Ishikawa (cell line): ENCODE data around the gene PLSCR4.

ENCODE experiments used
- CEBPB ChIP-seq: IDR thresholded peaks from 2 replicates; pipeline ENCODE4 v1.6.1; 2012
- CREB1 ChIP-seq: IDR thresholded peaks from 2 replicates; pipeline ENCODE4 v1.6.1; 2012; ENCODE audit warnings: low read depth
- EGR1 ChIP-seq: IDR thresholded peaks from 2 replicates; pipeline ENCODE4 v1.6.1; 2012
- EP300 ChIP-seq: IDR thresholded peaks from 2 replicates; pipeline ENCODE4 v1.6.1; 2012; ENCODE audit warnings: borderline replicate concordance
- FOXM1 ChIP-seq: IDR thresholded peaks from 2 replicates; pipeline ENCODE4 v1.6.1; 2012; ENCODE audit warnings: low read depth, borderline replicate concordance
- NFIC ChIP-seq: IDR thresholded peaks from 2 replicates; pipeline ENCODE4 v1.6.1; 2012
- RAD21 ChIP-seq: IDR thresholded peaks from 2 replicates; pipeline ENCODE4 v1.6.1; 2012; ENCODE audit warnings: low read depth
- TAF1 ChIP-seq: IDR thresholded peaks from 2 replicates; pipeline ENCODE4 v1.6.1; 2012; ENCODE audit warnings: low read depth, mild to moderate bottlenecking
- TCF12 ChIP-seq: IDR thresholded peaks from 2 replicates; pipeline ENCODE4 v1.6.1; 2012; ENCODE audit warnings: low read depth
- TEAD4 ChIP-seq: IDR thresholded peaks from 2 replicates; pipeline ENCODE4 v1.6.1; 2012
- YY1 ChIP-seq: IDR thresholded peaks from 2 replicates; pipeline ENCODE4 v1.6.1; 2012; ENCODE audit warnings: low read depth
- ZBTB7A ChIP-seq: IDR thresholded peaks from 2 replicates; pipeline ENCODE4 v1.6.1; 2012; ENCODE audit warnings: low read depth
- TF ChIP-seq, protein P1 (sequence below): IDR thresholded peaks from 2 replicates; pipeline ENCODE4 v1.6.1; 2012
- TF ChIP-seq, protein P2 (sequence below): IDR thresholded peaks from 2 replicates; pipeline ENCODE4 v1.6.1; 2012; ENCODE audit warnings: low read depth, mild to moderate bottlenecking
- TF ChIP-seq, protein P3 (sequence below): IDR thresholded peaks from 2 replicates; pipeline ENCODE4 v1.6.1; 2012

Gene PLSCR4

DNA sequence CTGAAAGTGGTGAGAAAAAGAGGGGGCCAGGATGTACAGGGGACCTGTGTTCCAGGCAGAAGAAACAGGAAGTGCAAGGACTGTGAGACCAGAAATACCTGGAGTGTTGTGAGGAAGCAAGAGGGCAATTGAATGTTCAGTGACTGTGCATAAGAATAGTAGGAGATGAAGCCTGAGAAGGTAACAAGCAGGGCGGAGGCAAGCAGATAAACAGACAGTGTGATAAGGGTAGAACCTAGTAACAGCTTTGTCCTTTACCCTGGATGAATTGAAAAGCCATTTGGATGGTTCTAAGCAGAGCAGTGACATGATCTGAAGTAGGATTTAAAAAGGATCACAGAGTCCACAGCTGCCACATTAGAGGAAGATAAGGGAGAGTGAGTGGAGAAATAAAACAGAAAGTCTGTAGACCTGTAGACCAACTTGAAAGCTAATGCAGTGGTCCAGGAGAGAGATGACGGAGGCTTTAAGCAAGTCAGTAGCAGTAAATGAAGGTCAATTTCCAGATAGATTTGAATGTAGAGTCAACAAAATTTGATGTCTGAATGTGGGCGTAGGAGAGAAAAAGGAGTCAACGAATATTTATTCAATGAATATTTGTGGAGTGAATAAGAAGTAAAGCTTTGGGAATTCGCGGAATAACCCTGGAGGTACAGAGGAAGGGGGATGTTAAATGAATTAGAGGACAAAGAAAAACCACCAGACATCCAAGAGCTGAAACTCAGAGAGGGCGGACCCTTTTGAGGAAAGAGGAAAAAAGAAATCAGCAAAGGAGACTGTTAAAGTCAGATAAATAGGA, 85.7 kb downstream of the PLSCR4 start:
- TF ChIP-seq, protein P1, sequence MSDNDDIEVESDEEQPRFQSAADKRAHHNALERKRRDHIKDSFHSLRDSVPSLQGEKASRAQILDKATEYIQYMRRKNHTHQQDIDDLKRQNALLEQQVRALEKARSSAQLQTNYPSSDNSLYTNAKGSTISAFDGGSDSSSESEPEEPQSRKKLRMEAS = no peak
- TF ChIP-seq TEAD4 (no peak), EGR1 (no peak), CREB1 (no peak), YY1 (no peak), EP300 (no peak), TAF1 (no peak), NFIC (no peak), TCF12 (no peak), ZBTB7A (no peak), FOXM1 (no peak), CEBPB (no peak)
- TF ChIP-seq, protein P2, sequence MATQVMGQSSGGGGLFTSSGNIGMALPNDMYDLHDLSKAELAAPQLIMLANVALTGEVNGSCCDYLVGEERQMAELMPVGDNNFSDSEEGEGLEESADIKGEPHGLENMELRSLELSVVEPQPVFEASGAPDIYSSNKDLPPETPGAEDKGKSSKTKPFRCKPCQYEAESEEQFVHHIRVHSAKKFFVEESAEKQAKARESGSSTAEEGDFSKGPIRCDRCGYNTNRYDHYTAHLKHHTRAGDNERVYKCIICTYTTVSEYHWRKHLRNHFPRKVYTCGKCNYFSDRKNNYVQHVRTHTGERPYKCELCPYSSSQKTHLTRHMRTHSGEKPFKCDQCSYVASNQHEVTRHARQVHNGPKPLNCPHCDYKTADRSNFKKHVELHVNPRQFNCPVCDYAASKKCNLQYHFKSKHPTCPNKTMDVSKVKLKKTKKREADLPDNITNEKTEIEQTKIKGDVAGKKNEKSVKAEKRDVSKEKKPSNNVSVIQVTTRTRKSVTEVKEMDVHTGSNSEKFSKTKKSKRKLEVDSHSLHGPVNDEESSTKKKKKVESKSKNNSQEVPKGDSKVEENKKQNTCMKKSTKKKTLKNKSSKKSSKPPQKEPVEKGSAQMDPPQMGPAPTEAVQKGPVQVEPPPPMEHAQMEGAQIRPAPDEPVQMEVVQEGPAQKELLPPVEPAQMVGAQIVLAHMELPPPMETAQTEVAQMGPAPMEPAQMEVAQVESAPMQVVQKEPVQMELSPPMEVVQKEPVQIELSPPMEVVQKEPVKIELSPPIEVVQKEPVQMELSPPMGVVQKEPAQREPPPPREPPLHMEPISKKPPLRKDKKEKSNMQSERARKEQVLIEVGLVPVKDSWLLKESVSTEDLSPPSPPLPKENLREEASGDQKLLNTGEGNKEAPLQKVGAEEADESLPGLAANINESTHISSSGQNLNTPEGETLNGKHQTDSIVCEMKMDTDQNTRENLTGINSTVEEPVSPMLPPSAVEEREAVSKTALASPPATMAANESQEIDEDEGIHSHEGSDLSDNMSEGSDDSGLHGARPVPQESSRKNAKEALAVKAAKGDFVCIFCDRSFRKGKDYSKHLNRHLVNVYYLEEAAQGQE = no peak
- TF ChIP-seq, protein P3, sequence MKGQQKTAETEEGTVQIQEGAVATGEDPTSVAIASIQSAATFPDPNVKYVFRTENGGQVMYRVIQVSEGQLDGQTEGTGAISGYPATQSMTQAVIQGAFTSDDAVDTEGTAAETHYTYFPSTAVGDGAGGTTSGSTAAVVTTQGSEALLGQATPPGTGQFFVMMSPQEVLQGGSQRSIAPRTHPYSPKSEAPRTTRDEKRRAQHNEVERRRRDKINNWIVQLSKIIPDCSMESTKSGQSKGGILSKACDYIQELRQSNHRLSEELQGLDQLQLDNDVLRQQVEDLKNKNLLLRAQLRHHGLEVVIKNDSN = no peak

DNA sequence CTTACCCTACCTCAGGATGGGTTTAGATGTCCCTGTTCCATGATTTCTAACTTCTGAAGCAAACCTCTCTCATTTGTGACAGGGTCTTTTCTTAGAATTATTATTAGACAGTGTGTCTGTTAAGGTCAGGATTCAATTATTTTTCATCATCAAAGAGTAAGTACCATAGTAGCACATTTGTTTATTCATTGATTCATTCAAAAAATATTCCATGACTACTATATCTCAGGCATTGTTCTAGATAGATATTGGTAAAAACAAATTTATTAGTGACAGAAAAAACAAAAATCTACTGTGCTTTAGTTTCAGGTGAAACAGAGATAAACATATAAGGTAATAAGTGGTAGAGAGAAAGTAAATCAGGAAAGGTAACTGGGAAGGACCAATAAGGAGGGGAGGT, 86.4 kb downstream of the PLSCR4 start:
- TF ChIP-seq EP300 (no peak), CEBPB (no peak), YY1 (no peak), CREB1 (no peak), TEAD4 (no peak), RAD21 (no peak), ZBTB7A (no peak)
- TF ChIP-seq, protein P1 = no peak
- TF ChIP-seq, protein P3 = no peak
- TF ChIP-seq, protein P2 = no peak

DNA sequence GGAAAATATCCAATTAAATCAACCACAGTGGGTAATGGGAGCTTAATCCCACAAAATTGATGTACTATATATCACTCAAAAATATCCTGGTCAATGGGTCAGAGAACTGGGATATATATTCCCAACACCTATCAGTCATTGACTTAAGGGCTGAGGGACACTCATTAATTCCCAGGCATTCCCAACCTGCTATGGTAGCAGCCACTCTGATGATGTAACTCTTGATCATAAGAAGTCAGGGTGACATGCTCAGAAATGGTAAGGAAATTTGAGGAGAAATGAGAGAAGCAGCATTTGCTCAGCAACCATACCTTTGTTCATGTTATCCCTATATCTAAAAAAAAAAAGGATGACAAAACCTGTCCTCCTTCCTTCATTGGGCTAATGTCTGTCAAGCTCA, 86.8 kb downstream of the PLSCR4 start:
- TF ChIP-seq CREB1 (no peak), EP300 (no peak), YY1 (no peak), EGR1 (no peak), RAD21 (no peak)
- TF ChIP-seq, protein P1 = no peak
- TF ChIP-seq, protein P2 = no peak

DNA sequence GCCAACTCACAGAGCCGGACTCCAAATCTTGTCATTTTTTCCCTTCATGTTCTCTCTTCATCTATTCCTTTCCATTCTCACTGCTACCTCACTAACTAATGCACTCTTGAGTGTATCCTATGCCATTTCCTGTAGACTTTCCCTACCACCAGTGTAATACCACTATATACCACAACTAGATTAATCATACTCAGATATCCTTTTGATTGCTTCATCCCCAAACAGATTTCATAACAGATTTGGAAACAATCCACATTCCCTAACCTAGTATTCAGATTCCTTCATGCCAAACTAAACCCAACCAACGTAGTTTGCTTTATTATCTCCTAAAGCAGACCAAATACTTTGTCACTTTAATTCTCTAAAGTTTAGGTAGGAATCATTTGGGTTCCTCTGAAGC, 87.3 kb downstream of the PLSCR4 start:
- 0 out of 2 replicates have a peak, but pooled peaks have one; percentile 13 for TF ChIP-seq CEBPB
- TF ChIP-seq, protein P3 = no peak
